K562 (cell line): Measurements from ENCODE around the gene SELENOI. TPM values are rescaled to one million over a fixed set of nuclear protein-coding genes. Genes with fewer than 3 reads are reported as not detected.

Experiments
- C11orf30 ChIP-seq: fragments of 450-650 bp; IDR thresholded peaks from 2 replicates; pipeline ENCODE4 v1.6.1; 2016; ENCODE audit warnings: low read depth, mild to moderate bottlenecking
- CSDE1 ChIP-seq, 2 experiments: fragments of 450-650 bp; IDR thresholded peaks; 2 replicates each; pipeline ENCODE4 v1.6.1; 2016; ENCODE audit warnings: mild to moderate bottlenecking in 1 of 2
- DMBX1 ChIP-seq: fragments of 250-450 bp; sonication (Bioruptor Pico); IDR thresholded peaks from 2 replicates; pipeline ENCODE4 v1.8.0; 2022; ENCODE audit warnings: inconsistent platforms, mild to moderate bottlenecking, moderate library complexity, borderline replicate concordance
- DPF2 ChIP-seq: fragments of 450-650 bp; IDR thresholded peaks from 2 replicates; pipeline ENCODE4 v1.6.1; 2016
- FOSL1 ChIP-seq: fragments of 200-800 bp; sonication (Bioruptor generic); conservative IDR thresholded peaks from 2 replicates; pipeline ENCODE4 v1.6.1; 2016; ENCODE audit warnings: missing genetic modification characterization, missing compliant biosample characterization
- GTF2E2 ChIP-seq: fragments of 200-800 bp; sonication (Bioruptor generic); IDR thresholded peaks from 2 replicates; pipeline ENCODE4 v1.6.1; 2016; ENCODE audit warnings: missing genetic modification characterization, missing compliant biosample characterization
- KDM2B ChIP-seq: fragments of 250-450 bp; sonication (Bioruptor Pico); IDR thresholded peaks from 2 replicates; pipeline ENCODE4 v1.8.0; 2021; ENCODE audit warnings: mild to moderate bottlenecking, moderate library complexity
- KHSRP ChIP-seq: fragments of 450-650 bp; IDR thresholded peaks from 2 replicates; pipeline ENCODE4 v1.6.1; 2017
- KLF6 ChIP-seq: fragments of 250-450 bp; sonication (Bioruptor Pico); IDR thresholded peaks from 2 replicates; pipeline ENCODE4 v1.4.0; 2020; ENCODE audit warnings: mild to moderate bottlenecking, moderate library complexity, borderline replicate concordance
- MAFF ChIP-seq: IDR thresholded peaks from 2 replicates; pipeline ENCODE4 v1.6.1; 2012; ENCODE audit warnings: low read length, improper control_type of control experiment
- MBD2 ChIP-seq: sonication (generic); IDR thresholded peaks from 2 replicates; pipeline ENCODE4 v1.6.1; 2016; ENCODE audit warnings: low read depth, borderline replicate concordance
- POLR3A ChIP-seq: IDR thresholded peaks from 2 replicates; pipeline ENCODE4 v1.6.1; 2011; ENCODE audit warnings: borderline replicate concordance, mild to moderate bottlenecking, moderate library complexity; ENCODE audit not compliant: insufficient read length, insufficient read depth; ENCODE audit errors: extremely low read depth
- SMAD4 ChIP-seq: fragments of 250-450 bp; sonication (Bioruptor Pico); conservative IDR thresholded peaks from 2 replicates; pipeline ENCODE4 v1.8.0; 2021; ENCODE audit warnings: inconsistent platforms, mild to moderate bottlenecking, moderate library complexity
- SP2 ChIP-seq: IDR thresholded peaks from 2 replicates; pipeline ENCODE4 v1.6.1; 2011; ENCODE audit warnings: mild to moderate bottlenecking, low read depth, low read length, moderate library complexity; ENCODE audit not compliant: poor library complexity, severe bottlenecking; ENCODE audit errors: extremely low read depth
- TAF9B ChIP-seq: fragments of 450-650 bp; IDR thresholded peaks from 2 replicates; pipeline ENCODE4 v1.6.1; 2018; ENCODE audit warnings: mild to moderate bottlenecking; ENCODE audit not compliant: partially characterized antibody
- TEAD1 ChIP-seq, 2 experiments: fragments of 450-650 bp in 1 of 2; sonication (generic) in 1 of 2; formaldehyde crosslinking; IDR thresholded peaks; 2 replicates each; pipeline versions ENCODE4 v1.4.0 to v1.8.0; 2020 to 2022; ENCODE audit warnings: mild to moderate bottlenecking in 2 of 2, missing genetic modification reagents in 1 of 2
- TGIF2 ChIP-seq: sonication (generic); formaldehyde crosslinking; IDR thresholded peaks from 2 replicates; pipeline ENCODE4 v1.8.1; 2022; ENCODE audit warnings: mild to moderate bottlenecking, missing genetic modification reagents, moderate library complexity
- TSHZ1 ChIP-seq: fragments of 250-450 bp; sonication (Bioruptor Pico); IDR thresholded peaks from 2 replicates; pipeline ENCODE4 v1.4.0; 2020; ENCODE audit warnings: mild to moderate bottlenecking, moderate library complexity
- USF1 ChIP-seq: sonication (generic); formaldehyde crosslinking; IDR thresholded peaks from 2 replicates; pipeline ENCODE4 v1.9.0; 2022; ENCODE audit warnings: mild to moderate bottlenecking, missing genetic modification reagents
- XRCC5 ChIP-seq: fragments of 200-400 bp; formaldehyde crosslinking; IDR thresholded peaks from 2 replicates; pipeline ENCODE4 v1.6.1; 2017; ENCODE audit warnings: low read depth, mild to moderate bottlenecking, low read length
- ZEB2 ChIP-seq: fragments of 450-650 bp; IDR thresholded peaks from 2 replicates; pipeline ENCODE4 v1.6.1; 2016
- polyA plus RNA-seq, 8 experiments: library from polyadenylated mRNA; depleted of rRNA in 4 of 8; stranded (reverse) in 5 of 8; unstranded in 3 of 8; fragments of >200 nt; fragmentation: Nextera tagmentation in 2 of 8; fragmentation: Illumina TruSeq in 1 of 8; extraction: Ambion mirVana in 2 of 8; extraction: Trizol in 1 of 8; gene quantifications; 2 replicates each; pipeline versions ENCODE4 v1.2.1 to v1.2.3, GENCODE V29; 2011 to 2014; ENCODE audit warnings: inconsistent platforms in 1 of 8, missing spikeins in 1 of 8
- total RNA-seq, 7 experiments: library from RNA; depleted of rRNA in 6 of 7; stranded (reverse); fragments of >200 nt in 6 of 7; fragmentation: Illumina TruSeq in 2 of 7; extraction: Trizol in 2 of 7; gene quantifications; 2 replicates each; pipeline versions ENCODE4 v1.2.1 to v1.2.3, GENCODE V29; 2011 to 2021; ENCODE audit warnings: low replicate concordance in 1 of 7
- TF ChIP-seq, protein P1 (sequence below), 2 experiments: fragments of 150-350 bp in 1 of 2; IDR thresholded peaks; 2 replicates each; pipeline ENCODE4 v1.6.1; 2012 to 2016; ENCODE audit warnings: low read depth in 2 of 2, low read length in 2 of 2, mild to moderate bottlenecking in 1 of 2, moderate library complexity in 1 of 2

The SELENOI gene
- total and polyA plus RNA-seq, 9 of the 15 experiments (the other 6 are each of a cell fraction or from before 2014, with no cell fraction given), result 9.6 to 46.9 (median 24.4) TPM

DNA sequence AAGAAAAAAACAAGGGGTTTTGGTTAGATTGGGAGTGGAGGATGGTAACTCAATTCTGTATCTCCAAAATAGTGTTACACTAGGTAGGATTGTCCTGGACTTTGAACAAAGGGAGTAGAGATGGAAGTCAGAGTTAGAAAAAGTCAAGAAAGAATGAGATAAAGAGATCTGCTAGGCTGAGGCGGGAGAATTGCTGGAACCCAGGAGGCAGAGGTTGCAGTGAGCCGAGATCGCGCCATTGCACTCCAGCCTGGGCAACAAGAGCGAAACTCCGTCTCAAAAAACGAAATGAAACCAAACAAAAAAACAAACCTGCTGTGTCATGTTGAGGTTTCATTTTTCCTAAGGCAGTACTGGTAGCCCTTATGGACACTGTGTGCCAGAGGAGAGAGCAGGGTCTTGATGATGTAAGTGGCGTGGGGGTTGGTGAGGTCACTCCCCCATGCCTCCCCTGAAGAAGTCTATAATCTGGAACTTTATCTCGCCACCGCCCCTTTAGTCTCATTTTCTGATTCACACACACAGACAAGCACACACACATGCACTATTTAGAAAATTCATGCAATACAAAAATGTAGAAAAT lies 66.2 kb downstream of the SELENOI start (continued):
- TF ChIP-seq DMBX1 (CRISPR knock-in tag) (no peak), KLF6 (CRISPR knock-in tag) (peak; percentile 53; the same call in 1 of the 2 replicates), ZEB2 (no peak; the same call in none of the 2 replicates), XRCC5 (no peak), CSDE1 (IDR thresholded peaks at IDR 0.05) (no peak), TEAD1 (CRISPR knock-in tag; IDR thresholded peaks at IDR 0.05) (no peak; a peak in 1 of 4 replicates), MAFF (peak; percentile 86), TSHZ1 (CRISPR knock-in tag) (no peak), USF1 (no peak), FOSL1 (tag) (peak; percentile 72; the same call in 1 of the 2 replicates), KHSRP (no peak), C11orf30 (peak; percentile 97), SP2 (no peak), POLR3A (no peak), TAF9B (peak; percentile 93), KDM2B (CRISPR knock-in tag) (no peak), GTF2E2 (peak; percentile 39; the same call in 1 of the 2 replicates), SMAD4 (peak; percentile 68; the same call in 1 of the 2 replicates), DPF2 (peak; percentile 95), MBD2 (peak; percentile 62; the same call in 1 of the 2 replicates), TGIF2 (CRISPR knock-in tag) (no peak)
- TF ChIP-seq, protein P1, sequence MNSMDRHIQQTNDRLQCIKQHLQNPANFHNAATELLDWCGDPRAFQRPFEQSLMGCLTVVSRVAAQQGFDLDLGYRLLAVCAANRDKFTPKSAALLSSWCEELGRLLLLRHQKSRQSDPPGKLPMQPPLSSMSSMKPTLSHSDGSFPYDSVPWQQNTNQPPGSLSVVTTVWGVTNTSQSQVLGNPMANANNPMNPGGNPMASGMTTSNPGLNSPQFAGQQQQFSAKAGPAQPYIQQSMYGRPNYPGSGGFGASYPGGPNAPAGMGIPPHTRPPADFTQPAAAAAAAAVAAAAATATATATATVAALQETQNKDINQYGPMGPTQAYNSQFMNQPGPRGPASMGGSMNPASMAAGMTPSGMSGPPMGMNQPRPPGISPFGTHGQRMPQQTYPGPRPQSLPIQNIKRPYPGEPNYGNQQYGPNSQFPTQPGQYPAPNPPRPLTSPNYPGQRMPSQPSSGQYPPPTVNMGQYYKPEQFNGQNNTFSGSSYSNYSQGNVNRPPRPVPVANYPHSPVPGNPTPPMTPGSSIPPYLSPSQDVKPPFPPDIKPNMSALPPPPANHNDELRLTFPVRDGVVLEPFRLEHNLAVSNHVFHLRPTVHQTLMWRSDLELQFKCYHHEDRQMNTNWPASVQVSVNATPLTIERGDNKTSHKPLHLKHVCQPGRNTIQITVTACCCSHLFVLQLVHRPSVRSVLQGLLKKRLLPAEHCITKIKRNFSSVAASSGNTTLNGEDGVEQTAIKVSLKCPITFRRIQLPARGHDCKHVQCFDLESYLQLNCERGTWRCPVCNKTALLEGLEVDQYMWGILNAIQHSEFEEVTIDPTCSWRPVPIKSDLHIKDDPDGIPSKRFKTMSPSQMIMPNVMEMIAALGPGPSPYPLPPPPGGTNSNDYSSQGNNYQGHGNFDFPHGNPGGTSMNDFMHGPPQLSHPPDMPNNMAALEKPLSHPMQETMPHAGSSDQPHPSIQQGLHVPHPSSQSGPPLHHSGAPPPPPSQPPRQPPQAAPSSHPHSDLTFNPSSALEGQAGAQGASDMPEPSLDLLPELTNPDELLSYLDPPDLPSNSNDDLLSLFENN (IDR thresholded peaks at IDR 0.05; ENCODE audit: low read depth in 2 of 2, low read length in 2 of 2), result peak in 1 of 2 experiments; percentile 69; a peak in 1 of 4 replicates
